ENCODE results near the gene ST6GALNAC3.

GRCh38 chr1:76230842-76231281, 156.3 kb downstream of the ST6GALNAC3 start:
- no peak for TF ChIP-seq ZNF768 (tag by site-specific recombination; IDR thresholded peaks at IDR 0.05)
- no peak for TF ChIP-seq ZNF146 (tag by site-specific recombination; IDR thresholded peaks at IDR 0.05)
- TF ChIP-seq BCL6B (tag by site-specific recombination; IDR thresholded peaks at IDR 0.05): no peak
- TF ChIP-seq ZNF140 (tag by site-specific recombination; IDR thresholded peaks at IDR 0.05): no peak
- TF ChIP-seq HIC1 (tag by site-specific recombination; IDR thresholded peaks at IDR 0.05): no peak
- no peak for TF ChIP-seq ZNF155 (tag by site-specific recombination; IDR thresholded peaks at IDR 0.05)

Measured in HEK293 (cell line).